Stimulated activated CD4-positive, alpha-beta T cell treated with anti-CD3 and anti-CD28 coated beads, TNF-alpha, amount 100 ng/mL, for 1 hour (primary cell): ENCODE measurements around the gene SELENON.

Experiments
- DNase-seq, 3 donors: peaks; one replicate each; pipeline ENCODE4 v3.0.0-alpha.2; 2020; ENCODE audit warnings: low read depth in 3 of 3, low spot score in 1 of 3

Gene SELENON, protein sequence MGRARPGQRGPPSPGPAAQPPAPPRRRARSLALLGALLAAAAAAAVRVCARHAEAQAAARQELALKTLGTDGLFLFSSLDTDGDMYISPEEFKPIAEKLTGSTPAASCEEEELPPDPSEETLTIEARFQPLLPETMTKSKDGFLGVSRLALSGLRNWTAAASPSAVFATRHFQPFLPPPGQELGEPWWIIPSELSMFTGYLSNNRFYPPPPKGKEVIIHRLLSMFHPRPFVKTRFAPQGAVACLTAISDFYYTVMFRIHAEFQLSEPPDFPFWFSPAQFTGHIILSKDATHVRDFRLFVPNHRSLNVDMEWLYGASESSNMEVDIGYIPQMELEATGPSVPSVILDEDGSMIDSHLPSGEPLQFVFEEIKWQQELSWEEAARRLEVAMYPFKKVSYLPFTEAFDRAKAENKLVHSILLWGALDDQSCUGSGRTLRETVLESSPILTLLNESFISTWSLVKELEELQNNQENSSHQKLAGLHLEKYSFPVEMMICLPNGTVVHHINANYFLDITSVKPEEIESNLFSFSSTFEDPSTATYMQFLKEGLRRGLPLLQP

DNA sequence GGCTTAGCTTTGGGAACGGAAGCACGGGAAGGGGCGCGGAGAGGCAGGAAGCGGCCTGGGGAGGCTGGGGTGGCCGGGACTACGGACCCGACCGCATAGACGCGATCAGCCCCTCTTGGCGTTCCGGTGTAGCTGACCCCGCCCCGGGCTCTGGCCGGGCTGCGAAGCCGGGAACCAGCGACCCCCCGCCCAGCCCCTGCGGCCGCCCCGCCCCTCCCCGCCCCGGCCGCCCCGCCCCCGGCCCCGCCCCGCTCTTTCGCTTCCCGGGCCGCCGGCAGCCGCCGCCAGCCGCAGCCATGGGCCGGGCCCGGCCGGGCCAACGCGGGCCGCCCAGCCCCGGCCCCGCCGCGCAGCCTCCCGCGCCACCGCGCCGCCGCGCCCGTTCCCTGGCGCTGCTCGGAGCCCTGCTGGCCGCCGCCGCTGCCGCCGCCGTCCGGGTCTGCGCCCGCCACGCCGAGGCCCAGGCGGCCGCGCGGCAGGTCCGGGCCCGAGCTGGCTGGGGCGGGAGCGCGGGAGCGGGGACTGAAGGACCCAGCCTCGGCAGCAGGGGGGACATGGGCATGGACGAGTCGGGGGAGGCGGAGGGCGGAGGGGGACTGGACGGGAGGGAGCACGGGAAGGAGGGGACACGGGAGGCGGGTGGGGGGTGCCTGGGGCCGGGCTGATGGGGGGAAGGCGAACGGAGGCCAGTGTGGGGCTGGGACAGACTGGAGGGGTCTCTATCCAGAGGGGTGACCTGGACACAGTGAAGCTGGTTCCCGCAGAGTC lies at the start of gene SELENON:
Gene SELENON, plus strand, starts transcription at position 259 of the 768 bp plus-strand sequence. Its CDS starts 38 bp downstream, at position 297.
- no peak for DNase-seq

DNA sequence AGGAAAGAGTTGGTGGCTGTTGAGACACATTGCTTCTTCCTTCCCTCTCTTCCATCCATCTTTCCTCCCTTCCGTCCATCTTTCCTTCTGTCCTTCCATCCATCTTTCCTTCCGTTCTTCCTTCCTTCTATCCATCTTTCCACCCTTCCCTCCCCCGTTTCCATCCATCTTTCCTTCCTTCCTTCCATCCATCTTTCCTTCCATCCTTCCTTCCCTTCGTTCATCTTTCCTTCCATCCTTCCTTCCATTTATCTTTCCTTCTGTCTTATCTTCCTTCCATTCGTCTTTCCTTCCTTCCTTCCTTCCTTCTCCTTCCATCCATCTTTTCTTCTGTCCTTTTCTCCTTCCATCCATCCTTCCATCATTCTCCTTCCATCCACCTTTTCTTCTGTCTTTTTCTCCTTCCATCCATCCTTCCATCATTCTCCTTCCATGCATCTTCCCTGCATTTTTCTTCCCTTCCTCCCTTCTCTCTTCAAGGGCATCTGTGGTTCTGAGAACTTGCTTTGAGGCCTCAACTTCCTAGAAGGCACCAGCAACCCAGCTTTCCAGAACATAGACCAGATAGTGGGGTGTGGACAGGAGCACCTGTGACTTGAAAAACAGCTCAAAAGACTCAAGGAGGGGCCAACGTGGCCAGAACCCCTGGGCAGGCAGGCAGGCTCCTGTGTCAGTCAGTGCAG lies 48.9 kb upstream of the SELENON start:
- no peak for DNase-seq

DNA sequence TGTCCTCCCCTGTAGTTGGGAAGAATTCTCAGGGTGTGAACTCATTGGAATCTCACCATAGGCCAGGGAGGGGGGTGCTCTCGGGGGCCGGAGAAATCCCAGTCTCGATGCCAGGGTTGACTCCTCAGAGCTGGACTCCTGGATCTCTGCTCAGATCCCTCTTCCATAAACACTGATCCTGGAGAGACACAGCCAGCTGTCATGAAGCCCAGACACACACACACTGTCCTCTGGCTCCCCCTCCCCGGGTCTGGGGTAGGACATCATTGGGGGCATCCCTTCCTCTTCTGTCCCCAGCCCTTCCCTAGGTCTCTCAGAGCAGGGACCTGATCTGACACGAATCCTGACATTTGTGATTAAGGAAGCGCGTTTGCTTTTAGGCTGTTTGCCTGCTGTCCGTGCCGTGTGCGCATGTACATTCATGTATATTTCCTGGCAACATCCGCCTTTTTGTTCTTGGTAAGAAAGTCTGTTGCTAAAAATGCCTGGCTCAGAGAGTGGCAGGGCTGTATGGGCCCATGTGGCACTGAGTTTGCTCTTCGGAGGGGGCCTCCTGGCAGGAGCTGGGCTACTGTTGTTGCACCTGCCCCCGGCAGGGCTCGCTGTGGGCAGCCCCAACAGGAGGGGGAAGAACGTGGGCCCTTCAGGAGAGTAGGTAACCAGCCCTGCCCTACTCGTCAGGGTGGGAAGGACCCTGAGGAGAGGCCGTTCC lies 45.4 kb upstream of the SELENON start:
- DNase-seq = no peak

DNA sequence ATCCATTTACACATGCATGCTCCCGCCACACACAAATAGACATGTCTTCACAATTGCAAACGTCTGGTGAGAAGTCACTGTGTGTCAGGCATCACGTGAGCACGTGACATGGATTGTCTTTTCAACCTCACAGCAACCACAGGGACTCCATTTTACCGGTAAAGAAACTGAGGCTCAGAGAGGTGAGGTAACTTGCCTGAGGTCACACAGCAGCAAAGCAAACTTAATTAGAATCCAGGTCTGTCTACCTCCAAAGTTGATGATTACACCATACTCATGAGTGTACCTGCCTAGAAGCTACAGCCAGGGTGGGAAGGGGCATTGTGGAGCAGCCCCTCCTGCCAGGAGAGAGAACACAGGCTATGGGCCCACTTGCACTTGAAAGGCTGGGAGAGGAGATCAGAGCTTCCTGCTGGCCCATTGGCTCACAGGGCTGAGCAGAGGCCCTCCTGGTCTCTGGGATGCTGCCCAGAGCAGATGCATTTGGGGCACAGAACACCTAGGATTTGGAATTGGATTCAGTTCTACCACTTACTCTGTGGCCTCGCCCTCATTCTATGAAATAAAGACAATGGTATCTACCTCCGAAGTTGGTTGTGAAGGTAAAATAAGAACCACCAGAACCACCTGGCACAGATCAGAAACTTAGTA lies 44.4 kb upstream of the SELENON start:
- no peak for DNase-seq

DNA sequence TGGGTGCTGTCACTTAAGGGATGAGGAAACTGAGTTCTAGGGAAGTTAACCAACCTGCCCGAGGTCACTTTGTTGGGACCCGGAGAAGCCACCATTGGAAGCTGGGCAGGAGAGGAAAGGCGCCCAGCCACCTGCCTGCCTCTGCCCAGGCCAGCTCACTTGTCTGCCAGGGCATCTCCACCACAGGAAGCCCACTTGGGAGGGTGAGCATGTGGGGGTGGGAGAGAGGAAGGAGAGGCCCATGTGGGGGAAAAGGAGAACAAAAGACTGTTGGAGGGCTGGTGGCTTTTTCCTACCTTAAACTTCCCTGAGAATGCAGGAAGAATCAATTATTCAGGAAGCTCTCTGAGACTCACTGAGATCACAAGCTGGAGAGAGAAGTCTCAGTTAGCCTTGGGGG lies 43.8 kb upstream of the SELENON start:
- DNase-seq = no peak

DNA sequence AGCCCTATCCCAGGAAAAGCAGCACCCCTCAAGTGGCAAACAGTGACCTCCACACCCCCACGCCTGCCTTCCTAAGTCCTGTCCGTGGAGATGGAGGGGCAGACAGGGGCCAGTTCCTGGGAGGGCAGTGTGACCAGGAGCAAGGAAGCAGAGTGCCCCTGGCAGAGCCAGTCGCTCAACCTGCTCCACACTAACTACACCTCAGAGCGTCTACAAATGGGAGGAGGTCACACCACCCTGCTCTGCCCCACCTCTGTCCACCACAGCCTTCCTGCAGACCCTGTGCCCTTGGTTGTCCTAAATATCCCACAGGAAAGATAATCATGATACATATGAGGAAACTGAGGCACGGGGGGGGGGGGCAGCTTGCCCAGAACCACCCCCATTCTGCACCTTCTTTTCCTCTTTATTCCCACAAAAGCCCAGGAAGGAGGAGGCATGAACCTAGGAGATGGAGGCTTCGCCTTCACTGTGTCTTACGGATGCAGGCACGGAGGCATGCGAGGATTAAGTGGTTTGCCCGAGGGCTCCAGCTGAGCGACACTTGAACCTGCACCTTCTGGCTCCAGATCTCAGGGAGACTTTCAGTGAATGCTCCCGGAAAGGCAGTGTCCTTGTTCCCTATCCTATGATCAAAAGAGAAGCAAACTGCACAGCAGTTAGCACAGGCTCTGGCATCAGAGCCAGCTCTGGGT lies 42.7 kb upstream of the SELENON start:
- no peak for DNase-seq

DNA sequence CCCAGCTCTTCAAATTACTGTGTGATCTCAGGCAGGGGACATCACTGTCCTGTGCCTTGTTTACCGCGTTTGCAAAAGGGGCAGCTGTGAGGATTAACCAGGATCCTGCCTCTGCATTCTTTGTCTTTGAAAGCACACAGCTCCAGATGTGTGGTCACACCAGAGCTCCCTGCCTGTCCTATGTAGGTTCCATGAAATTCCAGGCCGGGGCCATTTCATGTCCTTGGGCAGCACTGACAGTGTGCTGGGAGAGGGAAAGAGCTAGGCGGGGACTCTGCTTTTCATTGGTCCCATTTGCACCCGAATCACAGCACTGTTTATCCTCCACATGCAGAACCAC lies 42.2 kb upstream of the SELENON start:
- no peak for DNase-seq

DNA sequence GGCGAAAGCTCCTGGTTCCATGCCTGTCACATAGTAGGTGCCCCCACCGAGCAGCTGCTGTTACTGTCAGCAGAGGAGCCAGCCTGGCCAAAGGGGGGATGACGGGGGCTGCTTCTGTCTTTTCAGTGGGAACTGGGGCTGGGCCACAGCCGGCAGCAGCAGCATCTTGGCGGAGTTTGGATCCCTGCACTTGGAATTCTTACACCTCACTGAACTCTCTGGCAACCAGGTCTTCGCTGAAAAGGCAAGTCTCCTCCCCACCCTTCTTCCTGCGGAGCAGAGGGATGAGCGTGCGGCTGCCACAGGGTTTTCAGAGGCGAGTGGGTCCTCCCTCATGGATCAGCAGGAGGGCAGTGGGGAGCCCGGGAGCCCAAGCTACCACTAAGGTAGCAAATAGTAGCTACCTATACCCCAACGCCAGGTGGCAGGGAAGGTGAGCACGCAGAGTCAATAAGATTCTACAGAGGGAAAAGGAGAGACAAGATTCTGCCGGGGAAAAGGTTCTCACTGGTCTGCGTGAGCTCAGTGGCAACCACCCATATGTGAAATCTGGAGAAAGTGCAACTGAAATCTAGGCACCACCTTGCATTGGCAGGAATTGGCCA lies 41.4 kb upstream of the SELENON start:
- no peak for DNase-seq

DNA sequence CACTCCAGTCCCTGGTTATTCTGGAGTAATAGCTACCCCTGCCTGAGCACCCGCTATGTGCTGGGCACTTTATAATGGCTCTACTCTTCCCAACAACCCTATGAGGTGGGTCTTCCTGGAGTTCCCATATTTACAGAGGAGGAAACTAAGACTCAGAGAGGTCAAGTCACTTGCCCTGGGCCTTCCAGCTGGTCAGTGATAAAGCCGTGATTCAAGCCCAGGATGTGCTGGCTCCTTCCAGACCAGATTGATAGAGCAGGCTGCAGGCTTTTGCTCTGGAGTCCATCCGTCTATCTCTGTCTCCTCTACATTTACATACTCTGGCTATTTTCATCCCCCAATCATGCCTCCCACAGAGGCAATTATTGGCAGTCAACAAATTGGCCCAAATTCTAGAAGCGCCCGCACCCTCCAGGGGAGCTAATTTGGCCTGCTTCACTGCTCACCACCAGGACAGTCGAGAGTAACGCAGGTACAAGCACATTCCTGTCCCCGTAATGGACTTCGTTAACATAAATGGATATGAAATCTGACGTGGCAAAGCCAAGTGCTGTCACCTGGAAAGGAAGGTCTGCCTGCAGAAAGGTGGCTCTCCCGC lies 39.8 kb upstream of the SELENON start:
- no peak for DNase-seq

DNA sequence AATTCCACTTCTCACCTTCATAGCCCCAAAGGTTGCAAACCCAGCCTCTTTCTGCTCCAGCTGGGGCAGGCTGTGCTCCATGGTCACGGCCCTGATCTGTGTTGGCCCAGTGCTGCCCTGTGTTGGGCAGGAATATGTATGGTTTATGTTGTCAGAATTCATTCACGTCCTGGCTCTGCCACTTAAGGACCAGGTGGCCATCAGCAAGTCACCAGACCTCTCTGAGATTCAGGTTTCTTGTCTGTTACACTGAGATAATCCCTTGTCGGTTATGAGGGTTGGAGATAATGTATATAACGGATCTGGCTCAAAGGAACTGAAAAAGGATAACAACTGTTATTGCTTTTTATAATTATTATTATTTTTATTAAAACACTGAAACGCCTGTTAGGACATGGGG lies 39.1 kb upstream of the SELENON start:
- no peak for DNase-seq

DNA sequence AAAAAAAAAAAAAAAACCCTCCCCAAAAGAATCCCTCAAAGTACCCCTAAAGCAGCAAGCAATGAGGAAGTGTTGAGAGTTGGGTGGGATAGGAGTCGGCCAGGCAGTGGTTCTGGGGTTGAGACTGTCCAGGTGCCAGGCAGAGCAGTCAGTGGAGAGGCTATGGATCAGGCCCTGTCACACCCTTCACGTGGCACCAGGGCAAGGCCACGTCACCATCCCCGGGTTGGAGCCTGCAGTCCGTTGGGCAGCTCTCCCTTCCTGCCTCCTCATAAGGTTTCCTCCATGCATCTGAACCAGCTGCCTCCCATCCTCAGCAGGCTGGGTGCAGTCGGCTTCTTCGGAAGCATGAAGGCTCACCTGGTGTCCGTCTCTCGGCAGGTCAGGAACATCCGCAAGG lies 36.5 kb upstream of the SELENON start:
- no peak for DNase-seq

DNA sequence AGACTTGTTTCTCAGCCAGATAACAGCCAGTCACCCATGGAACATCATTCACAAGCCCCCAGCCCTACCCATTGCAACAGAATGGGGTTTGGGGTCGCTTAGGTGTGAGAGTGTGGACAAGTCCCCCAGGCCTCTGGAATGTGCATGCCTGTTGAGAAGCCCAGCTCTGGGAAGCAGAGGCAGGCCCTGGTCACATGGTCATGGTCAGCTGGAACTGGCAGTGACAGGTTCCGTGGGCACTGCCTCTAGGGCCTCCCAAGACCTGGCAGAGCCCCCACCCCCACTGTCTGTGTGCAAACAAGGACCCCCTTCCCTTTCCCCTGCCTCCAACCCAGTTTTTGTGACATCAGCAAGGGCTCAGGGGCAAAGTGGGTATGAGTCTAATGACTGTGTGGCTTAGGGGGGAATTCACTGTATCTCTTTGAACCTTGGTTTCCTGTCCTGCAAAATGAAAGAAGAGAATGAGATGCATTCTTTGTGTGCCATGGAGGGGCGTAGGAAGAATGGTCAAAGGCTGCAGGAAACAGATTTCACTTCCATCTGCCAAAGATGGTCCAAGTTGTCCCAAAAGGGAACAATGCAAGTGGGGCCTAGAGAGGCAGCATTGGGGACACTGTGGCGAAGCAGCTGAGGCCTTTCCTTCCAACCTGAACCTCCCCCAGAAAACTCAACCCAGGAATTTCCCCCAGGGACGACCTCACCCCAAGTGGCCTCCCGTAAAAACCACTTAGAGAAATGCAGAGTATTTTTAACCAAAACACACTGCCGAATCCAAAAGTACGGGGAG lies 34.7 kb upstream of the SELENON start:
- DNase-seq = no peak

DNA sequence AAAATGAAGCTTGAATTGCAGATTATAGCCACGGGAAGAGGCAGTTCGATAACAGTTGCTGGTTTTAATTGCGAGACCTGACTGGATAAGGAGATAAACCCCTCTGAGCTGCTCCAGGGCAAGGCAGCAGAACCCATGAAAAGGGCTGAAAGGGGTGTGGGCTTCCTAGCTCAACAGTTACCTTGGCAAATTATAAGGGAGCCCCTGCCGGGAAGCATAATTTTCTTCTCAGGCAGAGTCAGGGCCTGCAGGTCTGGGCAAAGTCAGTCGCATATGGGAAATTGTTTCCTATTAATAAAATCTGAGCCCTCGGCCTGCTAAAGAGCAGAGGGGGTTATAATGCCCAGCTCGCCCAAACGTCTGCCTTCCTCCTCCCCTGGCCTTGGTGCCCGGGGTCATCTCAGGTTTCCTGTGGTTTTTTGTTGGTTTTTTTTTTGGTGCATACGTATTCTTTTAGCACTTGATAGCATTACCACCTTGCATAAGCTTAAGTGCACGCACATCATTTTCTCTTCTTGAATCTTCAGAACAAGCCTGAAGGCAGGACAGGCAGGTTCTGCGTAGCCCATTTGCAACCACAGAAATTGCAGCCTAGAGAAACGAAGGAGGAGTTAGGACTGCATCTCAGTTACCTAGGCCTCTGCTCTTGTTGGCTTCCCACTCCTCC lies 33.9 kb upstream of the SELENON start:
- no peak for DNase-seq

DNA sequence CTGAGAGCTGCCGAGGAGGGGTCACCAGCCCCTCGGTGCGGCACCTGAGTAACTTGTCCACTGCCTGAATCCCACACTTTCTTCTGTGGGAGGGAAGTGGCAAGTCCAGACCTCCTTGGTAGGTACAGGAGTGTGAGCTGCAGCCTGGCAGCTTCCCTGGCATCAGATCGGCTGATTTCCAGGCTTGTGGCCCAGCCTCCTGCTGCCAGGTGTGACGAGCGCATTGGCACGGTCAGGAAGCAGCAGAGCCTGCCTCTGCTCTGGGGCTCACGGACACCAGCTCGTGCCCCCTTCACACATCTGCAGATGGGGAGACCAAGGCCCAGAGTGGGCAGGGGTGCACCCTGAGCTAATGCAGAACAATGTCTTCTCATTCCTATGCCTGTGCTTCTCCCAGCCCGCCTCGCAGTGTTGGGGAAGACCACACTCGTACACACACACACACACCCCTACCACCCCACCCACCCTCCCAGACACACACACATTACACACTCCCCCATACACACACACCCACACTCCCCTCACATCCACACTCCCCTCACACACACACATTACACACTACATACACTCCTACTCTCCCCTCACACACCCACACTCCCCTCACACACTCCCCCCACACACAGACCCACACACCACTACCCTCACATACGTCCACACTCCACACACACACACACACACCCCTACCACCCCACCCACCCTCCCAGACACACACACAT lies 33.1 kb upstream of the SELENON start:
- DNase-seq = no peak

DNA sequence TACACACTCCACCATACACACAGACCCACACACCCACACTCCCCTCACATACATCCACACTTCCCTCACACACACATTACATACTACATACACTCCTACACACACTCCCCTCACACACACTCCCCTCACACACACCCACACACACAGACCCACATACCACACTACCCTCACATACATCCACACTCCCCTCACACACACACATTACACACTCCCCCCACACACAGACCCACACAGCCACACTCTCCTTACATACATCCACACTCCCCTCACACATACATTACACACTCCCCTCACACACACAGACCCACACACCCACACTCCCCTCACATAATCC lies 32.6 kb upstream of the SELENON start:
- no peak for DNase-seq

DNA sequence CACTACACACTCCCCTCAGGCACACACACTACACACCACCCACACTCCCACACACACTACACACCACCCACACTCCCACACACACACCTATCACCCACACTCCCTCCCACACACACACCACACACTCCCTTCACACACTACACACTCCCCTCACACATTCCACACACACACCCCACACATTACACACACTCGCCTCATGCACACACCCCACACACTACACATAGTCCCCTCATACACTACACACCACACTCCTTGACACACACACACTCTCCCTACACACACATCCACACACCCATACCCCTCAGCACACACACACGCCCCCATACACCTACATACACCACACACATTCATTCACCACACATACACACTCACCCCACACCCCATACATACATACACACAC lies 31.0 kb upstream of the SELENON start:
- no peak for DNase-seq

DNA sequence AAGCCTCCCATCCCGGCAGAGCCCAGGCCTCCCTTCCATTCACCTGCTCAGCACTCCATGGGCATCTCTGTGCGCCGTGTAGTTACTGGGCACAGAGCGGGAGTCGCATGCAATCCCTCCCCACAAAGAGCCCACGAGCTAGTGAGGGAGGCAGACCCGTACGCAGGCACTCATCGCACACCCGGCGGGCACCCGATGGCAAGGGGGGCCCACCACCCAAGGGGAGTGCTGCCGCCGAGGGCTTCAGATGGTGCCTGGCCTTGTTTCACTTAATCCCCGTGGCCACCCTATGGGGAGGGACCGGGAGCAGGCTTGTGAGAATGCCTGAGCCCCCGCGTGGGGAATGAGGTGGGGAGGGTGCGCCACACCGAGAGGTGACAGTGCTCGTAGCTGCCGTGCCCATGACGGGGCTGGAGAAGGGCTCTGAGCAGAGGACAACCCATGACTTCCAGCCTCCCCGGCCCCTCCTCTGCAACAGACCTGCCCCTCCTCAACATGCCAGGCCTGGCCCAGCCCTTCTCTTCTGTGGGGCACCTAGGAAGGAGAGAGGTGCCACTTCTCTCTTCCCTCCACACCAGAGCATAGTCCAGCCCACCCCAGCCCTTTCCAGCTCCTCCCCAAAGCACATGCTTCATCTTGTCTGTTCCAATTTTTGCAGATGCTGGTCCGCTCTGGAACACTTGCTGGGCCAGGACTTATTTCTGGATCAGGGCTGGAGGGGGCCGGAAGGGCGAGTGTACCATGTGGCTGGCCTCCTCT lies 30.2 kb upstream of the SELENON start:
- no peak for DNase-seq
